MM.1S (cell line): Measurements from ENCODE around the gene SPTLC3.

Experiments
- DNase-seq: peaks from one replicate; pipeline ENCODE4 v3.0.0-alpha.2; 2015
- H2AFZ ChIP-seq: fragments of 300-600 bp; sonication (generic); 2 replicates; pipeline ENCODE4 v1.6.0; 2016; ENCODE audit warnings: antibody characterized with exemption, low read length
- H3F3A ChIP-seq: fragments of 300-600 bp; sonication (generic); 2 replicates; pipeline ENCODE4 v1.6.1; 2016; ENCODE audit warnings: mild to moderate bottlenecking, antibody characterized with exemption, low read length, moderate library complexity, mixed read lengths; ENCODE audit not compliant: insufficient read depth
- H3K27ac ChIP-seq: fragments of 300-600 bp; sonication (generic); 2 replicates; pipeline ENCODE4 v1.5.1; 2016; ENCODE audit warnings: mild to moderate bottlenecking, low read length
- H3K27me3 ChIP-seq: fragments of 300-600 bp; sonication (generic); replicated peaks from 2 replicates; pipeline ENCODE4 v1.6.0; 2016; ENCODE audit warnings: low read length; ENCODE audit not compliant: insufficient read depth
- H3K36me3 ChIP-seq: fragments of 300-600 bp; sonication (generic); replicated peaks from 2 replicates; pipeline ENCODE4 v1.6.1; 2016; ENCODE audit warnings: mild to moderate bottlenecking, low read length, mixed read lengths; ENCODE audit not compliant: insufficient read depth
- H3K4me1 ChIP-seq: fragments of 300-600 bp; sonication (generic); 2 replicates; pipeline ENCODE4 v1.6.1; 2016; ENCODE audit warnings: low read length, mixed read lengths
- H3K4me2 ChIP-seq: fragments of 300-600 bp; sonication (generic); 2 replicates; pipeline ENCODE4 v1.6.0; 2016; ENCODE audit warnings: low read depth, low read length
- H3K4me3 ChIP-seq: fragments of 300-600 bp; sonication (generic); 2 replicates; pipeline ENCODE4 v1.5.1; 2016; ENCODE audit warnings: low read length, mixed read lengths
- H3K79me2 ChIP-seq: fragments of 300-600 bp; sonication (generic); 2 replicates; pipeline ENCODE4 v1.6.1; 2016; ENCODE audit warnings: mixed run types, low read length, mixed read lengths
- H3K9ac ChIP-seq: fragments of 300-600 bp; sonication (generic); 2 replicates; pipeline ENCODE4 v1.6.1; 2016; ENCODE audit warnings: low read length, mixed read lengths
- H3K9me2 ChIP-seq: fragments of 300-600 bp; sonication (generic); replicated peaks from 2 replicates; pipeline ENCODE4 v1.6.1; 2016; ENCODE audit warnings: mild to moderate bottlenecking, low read length, mixed read lengths; ENCODE audit not compliant: insufficient read depth
- H3K9me3 ChIP-seq: fragments of 300-600 bp; sonication (generic); replicated peaks from 2 replicates; pipeline ENCODE4 v1.6.1; 2016; ENCODE audit warnings: mild to moderate bottlenecking, low read length, mixed read lengths; ENCODE audit not compliant: insufficient read depth
- H4K20me1 ChIP-seq: fragments of 300-600 bp; sonication (generic); 2 replicates; pipeline ENCODE4 v1.6.1; 2016; ENCODE audit warnings: mild to moderate bottlenecking, low read length, moderate library complexity, mixed read lengths; ENCODE audit not compliant: insufficient read depth
- EZH2 ChIP-seq: fragments of 300-600 bp; sonication (generic); optimal IDR thresholded peaks from 2 replicates; pipeline ENCODE3; 2017; ENCODE audit warnings: low read depth, mild to moderate bottlenecking, antibody characterized with exemption, low read length, mixed read lengths
- EZH2phosphoT487 ChIP-seq: fragments of 300-600 bp; sonication (generic); IDR thresholded peaks from 2 replicates; pipeline ENCODE4 v1.6.1; 2018; ENCODE audit warnings: antibody characterized with exemption, low read length
- TF ChIP-seq, protein P1 (sequence below): fragments of 300-600 bp; sonication (generic); IDR thresholded peaks from 2 replicates; pipeline ENCODE4 v1.5.1; 2016; ENCODE audit warnings: antibody characterized with exemption, low read length, mixed read lengths

The SPTLC3 gene

GRCh38 chr20:13028001-13028400 lies 19.2 kb downstream of the SPTLC3 start:
- Histone ChIP-seq H3K79me2 (no peaks in the 10 kb centered on the region), H2AFZ (no peak overlapping the region), H3K4me3 (no peak overlapping the region), H3K9ac (no peak overlapping the region), H3K4me2 (no peak overlapping the region), H3K27ac (no peak overlapping the region), H3K27me3 (no peaks in the 10 kb centered on the region), H3K9me2 (no peaks in the 10 kb centered on the region), H3K4me1 (no peaks in the 10 kb centered on the region), H3K9me3 (no peaks in the 10 kb centered on the region), H4K20me1 (no peaks in the 10 kb centered on the region), H3K36me3 (no peaks in the 10 kb centered on the region), H3F3A (no peaks in the 10 kb centered on the region)
- DNase-seq: no peak
- TF ChIP-seq EZH2 (no peak), EZH2phosphoT487 (no peak)
- TF ChIP-seq, protein P1, sequence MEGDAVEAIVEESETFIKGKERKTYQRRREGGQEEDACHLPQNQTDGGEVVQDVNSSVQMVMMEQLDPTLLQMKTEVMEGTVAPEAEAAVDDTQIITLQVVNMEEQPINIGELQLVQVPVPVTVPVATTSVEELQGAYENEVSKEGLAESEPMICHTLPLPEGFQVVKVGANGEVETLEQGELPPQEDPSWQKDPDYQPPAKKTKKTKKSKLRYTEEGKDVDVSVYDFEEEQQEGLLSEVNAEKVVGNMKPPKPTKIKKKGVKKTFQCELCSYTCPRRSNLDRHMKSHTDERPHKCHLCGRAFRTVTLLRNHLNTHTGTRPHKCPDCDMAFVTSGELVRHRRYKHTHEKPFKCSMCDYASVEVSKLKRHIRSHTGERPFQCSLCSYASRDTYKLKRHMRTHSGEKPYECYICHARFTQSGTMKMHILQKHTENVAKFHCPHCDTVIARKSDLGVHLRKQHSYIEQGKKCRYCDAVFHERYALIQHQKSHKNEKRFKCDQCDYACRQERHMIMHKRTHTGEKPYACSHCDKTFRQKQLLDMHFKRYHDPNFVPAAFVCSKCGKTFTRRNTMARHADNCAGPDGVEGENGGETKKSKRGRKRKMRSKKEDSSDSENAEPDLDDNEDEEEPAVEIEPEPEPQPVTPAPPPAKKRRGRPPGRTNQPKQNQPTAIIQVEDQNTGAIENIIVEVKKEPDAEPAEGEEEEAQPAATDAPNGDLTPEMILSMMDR: no peak

- Histone ChIP-seq H3K4me1 (no peaks in the 10 kb centered on the region), H3K9ac (no peak overlapping the region), H4K20me1 (no peaks in the 10 kb centered on the region), H3K27ac (no peak overlapping the region), H3K9me3 (no peaks in the 10 kb centered on the region), H3F3A (no peaks in the 10 kb centered on the region), H3K27me3 (no peaks in the 10 kb centered on the region), H3K9me2 (no peaks in the 10 kb centered on the region), H3K36me3 (no peaks in the 10 kb centered on the region), H3K4me3 (no peak overlapping the region), H2AFZ (no peak overlapping the region), H3K4me2 (no peak overlapping the region), H3K79me2 (no peaks in the 10 kb centered on the region)
- TF ChIP-seq, protein P1: no peak
- TF ChIP-seq EZH2 (no peak), EZH2phosphoT487 (no peak)
- no peak for DNase-seq
Measured at GRCh38 chr20:13028673-13029072, 19.9 kb downstream of the SPTLC3 start.

DNA sequence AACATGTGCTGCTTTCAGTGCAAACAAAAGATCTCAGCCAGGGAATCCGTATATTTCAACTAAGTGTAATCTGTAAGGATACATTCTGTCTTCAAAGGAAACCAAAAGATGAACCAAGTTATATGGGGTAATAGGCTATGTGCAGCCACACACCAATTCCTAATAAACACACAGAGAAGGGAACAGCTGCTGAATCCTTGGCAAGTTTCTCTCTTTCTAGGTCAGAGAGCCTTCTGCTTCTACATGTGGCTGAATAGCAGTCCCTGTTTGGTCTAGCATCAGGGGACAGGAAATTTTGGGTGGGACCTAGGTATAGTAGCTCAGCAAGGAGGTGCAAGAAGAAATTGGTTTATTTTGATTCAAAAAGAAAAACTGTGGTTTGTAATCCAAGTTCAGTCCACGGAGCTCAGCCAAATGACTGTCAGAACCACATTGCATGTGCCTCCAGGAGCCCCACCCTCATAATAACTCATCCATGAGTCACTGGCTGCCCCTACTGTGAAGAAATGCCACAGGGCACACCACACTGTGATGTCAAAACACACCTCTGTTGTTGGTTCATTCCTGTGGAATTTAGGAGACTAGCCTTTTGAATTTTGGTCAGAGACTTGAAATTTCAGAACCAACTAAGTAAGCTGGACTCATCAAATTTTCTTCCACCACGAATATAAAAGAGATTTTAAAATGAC lies 21.1 kb downstream of the SPTLC3 start:
- no peaks in the 10 kb centered on the region for H4K20me1 ChIP-seq
- no peak overlapping the region for H3K27ac ChIP-seq
- H3K79me2 ChIP-seq: no peaks in the 10 kb centered on the region
- no peak overlapping the region for H3K9ac ChIP-seq
- DNase-seq: no peak
- no peaks in the 10 kb centered on the region for H3F3A ChIP-seq
- H3K9me2 ChIP-seq: no peaks in the 10 kb centered on the region
- H3K4me3 ChIP-seq: no peak overlapping the region
- TF ChIP-seq EZH2phosphoT487: no peak
- no peak for TF ChIP-seq EZH2
- TF ChIP-seq, protein P1: no peak
- no peaks in the 10 kb centered on the region for H3K36me3 ChIP-seq
- H3K27me3 ChIP-seq: no peaks in the 10 kb centered on the region
- H3K9me3 ChIP-seq: no peaks in the 10 kb centered on the region
- H3K4me2 ChIP-seq: no peak overlapping the region
- H2AFZ ChIP-seq: no peak overlapping the region
- no peaks in the 10 kb centered on the region for H3K4me1 ChIP-seq
